ENCODE results near the gene MAP2. TPM values are rescaled to one million over a fixed set of nuclear protein-coding genes. Genes with fewer than 3 reads are reported as not detected.

The MAP2 gene
- total RNA-seq, 4 donors from 2014 or later: 5.1 to 16.6 (median 7.7) TPM

- no peak for TF ChIP-seq CTCF (IDR thresholded peaks at IDR 0.05; ENCODE audit: low read depth)
Observed at GRCh38 chr2:209719034-209719433, 295.2 kb downstream of the MAP2 start.

GRCh38 chr2:209721497-209721896 is 297.6 kb downstream of the MAP2 start:
- no peak for TF ChIP-seq CTCF (IDR thresholded peaks at IDR 0.05; ENCODE audit: low read depth)

GRCh38 chr2:209726311-209726710 is 302.5 kb downstream of the MAP2 start:
- TF ChIP-seq CTCF (IDR thresholded peaks at IDR 0.05; ENCODE audit: low read depth): no peak

- no peak for TF ChIP-seq CTCF (IDR thresholded peaks at IDR 0.05; ENCODE audit: low read depth)
Observed at GRCh38 chr2:209727077-209727476, 303.2 kb downstream of the MAP2 start.

GRCh38 chr2:209734805-209735204 is 311.0 kb downstream of the MAP2 start:
- no peak for TF ChIP-seq CTCF (IDR thresholded peaks at IDR 0.05; ENCODE audit: low read depth)

- no peak for TF ChIP-seq CTCF (IDR thresholded peaks at IDR 0.05; ENCODE audit: low read depth)
Observed at GRCh38 chr2:209741953-209742352, 318.1 kb downstream of the MAP2 start.

GRCh38 chr2:209753020-209753419 is 329.2 kb downstream of the MAP2 start:
- no peak for TF ChIP-seq CTCF (IDR thresholded peaks at IDR 0.05; ENCODE audit: low read depth)

Data from subcutaneous adipose tissue (tissue), 4 donors.